ENCODE data around the gene INPP5A.
"Not testable (repeated sequence)": the region's sequence is repeated elsewhere in the genome, so short reads cannot be mapped to it uniquely, and the experiment has no call there.

Gene INPP5A

DNA sequence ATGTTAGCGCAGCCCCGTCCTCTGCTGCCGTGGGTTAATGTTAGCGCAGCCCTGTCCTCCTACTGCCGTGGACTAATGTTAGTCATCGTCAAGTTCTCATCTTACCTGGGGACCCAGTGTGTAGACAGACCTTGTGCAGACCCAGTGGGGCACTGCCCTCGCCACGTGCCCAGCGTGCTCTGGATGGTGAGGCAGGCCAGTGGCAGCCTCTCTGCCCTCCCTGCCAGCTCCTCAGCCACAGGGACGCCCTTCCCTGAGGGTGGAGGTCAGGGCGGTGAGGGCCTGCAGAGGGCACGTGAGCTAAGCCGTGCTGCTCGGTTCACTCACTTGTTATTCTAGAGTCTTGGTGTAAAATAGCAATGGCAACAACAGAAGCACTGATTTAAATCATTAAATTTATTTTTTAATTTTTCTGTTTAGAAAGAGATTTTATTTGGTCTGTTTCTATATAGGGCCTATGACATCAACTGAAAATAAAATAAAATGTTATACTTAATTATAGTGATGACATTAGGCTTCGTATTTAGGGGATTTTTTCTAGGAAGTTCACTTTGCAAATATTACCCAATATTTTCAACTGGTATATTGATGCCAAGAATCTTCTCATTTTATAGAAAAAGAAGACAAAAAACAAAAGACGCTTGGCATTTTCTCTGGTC is 199.9 kb downstream of the INPP5A start:
- no peak overlapping the region for H3K27ac ChIP-seq
- no peak for TF ChIP-seq CTCF (conservative IDR thresholded peaks at IDR 0.05)

DNA sequence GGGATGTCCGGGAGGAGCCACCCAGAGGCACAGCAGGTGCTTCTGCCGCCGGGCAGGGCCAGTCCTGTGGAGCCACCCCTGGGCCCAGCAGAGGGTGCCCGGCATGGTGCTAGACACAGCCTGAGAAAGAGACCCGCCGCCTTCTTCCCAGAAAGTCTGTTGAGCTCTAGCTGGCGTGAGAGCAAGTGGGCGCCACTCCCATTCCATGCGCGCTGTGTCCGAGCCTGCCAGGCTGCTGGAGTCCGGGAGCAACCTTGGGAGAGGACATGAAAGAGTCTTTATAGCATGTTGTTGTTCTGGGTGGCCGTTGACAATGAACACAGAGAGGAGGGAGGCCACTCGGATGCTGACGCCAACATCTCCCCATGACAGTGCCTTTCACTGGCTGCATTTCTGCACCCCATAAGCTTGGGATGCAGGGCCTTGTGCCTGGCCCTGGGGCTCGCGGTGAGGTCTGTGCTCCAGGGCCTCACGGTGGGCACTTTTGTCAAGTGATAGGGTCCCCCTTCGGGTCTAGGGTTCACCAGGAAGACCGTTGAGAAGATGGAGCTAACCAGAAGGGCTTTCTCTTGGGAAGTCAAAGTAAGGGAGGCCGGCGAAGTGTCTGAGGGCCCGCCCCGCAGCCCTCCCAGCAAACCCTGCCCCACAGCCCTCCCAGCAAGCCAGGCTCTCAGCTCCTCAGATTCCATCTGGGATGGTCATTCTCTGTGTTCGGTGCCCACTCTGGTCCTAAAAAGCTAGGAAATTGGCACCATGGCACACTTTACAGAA is 201.1 kb downstream of the INPP5A start:
- no peak for TF ChIP-seq CTCF (conservative IDR thresholded peaks at IDR 0.05)
- no peak overlapping the region for H3K27ac ChIP-seq

GRCh38 chr10:132739225-132739613 is 201.6 kb downstream of the INPP5A start:
- no peak for TF ChIP-seq CTCF (conservative IDR thresholded peaks at IDR 0.05)
- no peak overlapping the region for H3K27ac ChIP-seq

DNA sequence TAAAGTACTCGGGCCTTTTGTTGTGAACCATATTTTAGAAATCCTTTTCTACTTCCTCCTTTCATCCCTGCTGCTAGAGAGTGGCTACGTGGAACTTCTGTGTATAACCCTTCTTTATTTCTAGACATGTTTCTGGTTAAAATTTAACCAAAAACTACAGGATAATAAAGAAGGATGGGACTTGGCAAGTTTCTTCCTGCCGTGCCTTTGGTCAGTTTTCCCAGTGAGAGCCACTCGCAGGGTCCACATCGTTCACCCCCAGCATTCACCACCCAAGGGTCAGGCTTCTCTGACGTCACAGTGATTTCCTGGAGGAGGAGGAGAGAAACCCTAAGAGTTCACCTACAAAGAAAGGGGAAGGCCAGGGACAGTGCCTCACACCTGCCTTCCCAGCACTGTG is 203.0 kb downstream of the INPP5A start:
- TF ChIP-seq CTCF (conservative IDR thresholded peaks at IDR 0.05) = no peak

DNA sequence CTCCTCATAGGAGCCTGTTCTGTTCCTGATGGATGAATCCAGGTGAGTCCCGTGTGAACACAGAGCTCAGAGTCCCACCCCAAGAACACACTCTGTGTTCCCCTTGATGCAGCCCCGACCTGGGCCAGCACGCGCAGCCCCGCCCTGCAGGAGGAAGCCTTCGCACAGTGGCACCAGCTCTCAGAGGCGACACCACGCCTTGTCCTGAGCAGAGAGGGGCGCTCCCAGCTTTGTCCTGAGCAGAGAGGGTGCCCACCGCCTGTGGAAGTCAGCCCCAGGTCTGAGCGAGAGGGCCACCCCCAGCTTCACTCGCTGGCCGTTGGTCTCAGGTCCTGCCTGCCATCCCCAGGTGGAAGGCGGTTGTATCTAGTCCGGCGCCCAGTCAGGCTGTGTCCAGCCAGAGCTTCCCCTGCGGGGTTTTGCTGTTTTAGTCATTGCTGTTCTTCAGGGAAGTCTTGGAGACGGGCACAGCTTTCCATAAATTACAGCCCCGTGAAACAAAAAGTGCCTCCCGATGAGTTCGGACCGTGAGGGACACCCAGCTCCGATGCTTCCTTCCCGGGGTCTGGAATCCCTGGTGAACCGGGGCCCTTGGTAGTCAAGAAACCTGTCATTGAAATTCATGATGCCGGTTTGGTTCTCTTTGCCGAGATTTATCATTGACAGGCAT is 204.7 kb downstream of the INPP5A start:
- TF ChIP-seq CTCF (conservative IDR thresholded peaks at IDR 0.05) = no peak
- no peak overlapping the region for H3K27ac ChIP-seq

More for the DNA sequence above, 203.0 kb downstream of the INPP5A start:
- H3K27ac ChIP-seq = no peak overlapping the region; the same call in 1 of the 2 replicates

DNA sequence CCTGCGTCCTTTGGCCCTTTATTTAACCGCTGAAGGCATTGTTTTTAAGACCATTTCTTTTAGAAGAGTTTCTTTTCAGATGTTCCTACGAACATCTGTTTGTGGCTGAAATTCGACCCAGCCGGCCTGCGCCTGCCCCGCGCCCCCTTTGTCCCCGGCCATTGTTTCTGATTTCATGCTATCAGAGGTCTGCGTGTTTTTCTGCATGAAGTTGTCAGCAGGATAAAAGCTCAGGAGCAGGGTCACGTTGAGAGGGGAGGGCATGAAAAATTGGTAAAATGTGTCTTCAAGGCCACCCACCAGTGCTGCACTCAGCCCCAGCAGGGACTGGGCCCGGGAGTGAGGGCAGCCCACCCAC is 205.2 kb downstream of the INPP5A start:
- TF ChIP-seq CTCF (conservative IDR thresholded peaks at IDR 0.05) = no peak
- H3K27ac ChIP-seq = no peak overlapping the region

DNA sequence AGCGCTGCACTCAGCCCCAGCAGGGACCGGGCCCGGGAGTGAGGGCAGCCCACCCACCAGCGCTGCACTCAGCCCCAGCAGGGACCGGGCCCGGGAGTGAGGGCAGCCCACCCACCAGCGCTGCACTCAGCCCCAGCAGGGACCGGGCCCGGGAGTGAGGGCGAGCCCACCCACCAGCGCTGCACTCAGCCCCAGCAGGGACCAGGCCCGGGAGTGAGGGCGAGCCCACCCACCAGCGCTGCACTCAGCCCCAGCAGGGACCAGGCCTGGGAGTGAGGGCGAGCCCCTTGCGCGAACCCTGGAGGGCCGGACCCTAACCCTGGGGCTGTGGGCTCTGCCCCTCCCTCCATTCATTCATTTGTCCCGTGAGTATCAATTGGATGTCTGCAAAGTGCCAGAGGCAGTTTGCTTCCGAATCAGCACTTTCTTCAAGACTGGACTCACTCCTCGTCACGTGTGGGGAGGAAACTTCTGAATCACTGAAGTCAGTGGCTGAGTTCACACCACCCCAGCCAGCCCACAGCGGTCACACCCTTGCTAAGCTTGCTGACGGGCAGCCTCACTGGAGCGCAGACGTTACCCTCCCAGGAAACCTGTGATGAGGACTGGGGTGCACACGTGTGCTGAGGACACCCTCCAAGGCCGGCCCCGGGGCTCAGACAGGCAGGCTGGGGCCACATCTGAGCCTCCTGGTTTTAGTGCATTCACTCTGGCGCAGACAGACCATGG is 205.8 kb downstream of the INPP5A start:
- not testable (repeated sequence) for H3K27ac ChIP-seq

All from VCaP (cell line).